ENCODE measurements around the gene RAP1A. TPM values are rescaled to one million over a fixed set of nuclear protein-coding genes. Genes with fewer than 3 reads are reported as not detected.

Gene RAP1A
- total RNA-seq, 4 donors from 2014 or later = 171 to 325 (median 216) TPM

DNA sequence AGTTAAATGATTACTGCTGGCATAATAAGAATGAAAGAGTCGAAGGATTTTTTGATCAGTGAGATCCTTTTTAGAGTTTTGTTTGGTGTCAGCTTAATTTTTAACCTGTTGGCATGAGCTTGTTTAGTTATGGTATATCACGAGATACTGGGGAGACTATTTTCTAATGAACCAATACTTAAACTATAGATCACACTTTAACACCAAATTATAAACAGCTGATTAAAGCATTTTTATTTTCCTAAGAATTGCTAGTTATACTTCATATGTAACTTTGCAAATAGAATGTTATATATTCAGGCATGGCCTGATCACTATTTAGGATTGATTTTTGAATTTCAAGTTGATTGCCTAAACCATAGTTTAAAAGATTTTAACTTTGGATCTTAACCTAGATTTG, 142.1 kb downstream of the RAP1A start:
- Histone ChIP-seq H3K4me3 (no peak overlapping the region), H3K27ac (replicated peaks in 1 of 4) (no peak overlapping the region), H3K36me3 (peaks cover 36 to 82% (median 63%) of the 10 kb centered on the region in 4 donors), H3K9me3 (no peaks in the 10 kb centered on the region), H3K27me3 (no peaks in the 10 kb centered on the region), H3K4me1 (peaks cover 8 to 20% (median 11%) of the 10 kb centered on the region in 4 donors)
- 90% methylated on average over 2 of the region's 2 CpGs for WGBS
- intact Hi-C loops (cut with DNase I) = loop anchor here (10.0 kb wide), 1 partner anchor 537 kb away; the partner anchor contains the start of gene CHI3L2
- DNase-seq (ENCODE audit: extremely low spot score) = no peak
- TF ChIP-seq EP300 (IDR thresholded peaks at IDR 0.05) = no peak
- TF ChIP-seq, protein P1, sequence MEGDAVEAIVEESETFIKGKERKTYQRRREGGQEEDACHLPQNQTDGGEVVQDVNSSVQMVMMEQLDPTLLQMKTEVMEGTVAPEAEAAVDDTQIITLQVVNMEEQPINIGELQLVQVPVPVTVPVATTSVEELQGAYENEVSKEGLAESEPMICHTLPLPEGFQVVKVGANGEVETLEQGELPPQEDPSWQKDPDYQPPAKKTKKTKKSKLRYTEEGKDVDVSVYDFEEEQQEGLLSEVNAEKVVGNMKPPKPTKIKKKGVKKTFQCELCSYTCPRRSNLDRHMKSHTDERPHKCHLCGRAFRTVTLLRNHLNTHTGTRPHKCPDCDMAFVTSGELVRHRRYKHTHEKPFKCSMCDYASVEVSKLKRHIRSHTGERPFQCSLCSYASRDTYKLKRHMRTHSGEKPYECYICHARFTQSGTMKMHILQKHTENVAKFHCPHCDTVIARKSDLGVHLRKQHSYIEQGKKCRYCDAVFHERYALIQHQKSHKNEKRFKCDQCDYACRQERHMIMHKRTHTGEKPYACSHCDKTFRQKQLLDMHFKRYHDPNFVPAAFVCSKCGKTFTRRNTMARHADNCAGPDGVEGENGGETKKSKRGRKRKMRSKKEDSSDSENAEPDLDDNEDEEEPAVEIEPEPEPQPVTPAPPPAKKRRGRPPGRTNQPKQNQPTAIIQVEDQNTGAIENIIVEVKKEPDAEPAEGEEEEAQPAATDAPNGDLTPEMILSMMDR (IDR thresholded peaks at IDR 0.05) = no peak
- TF ChIP-seq POLR2A (IDR thresholded peaks at IDR 0.05; ENCODE audit: low read depth) = no peak
- no peak for TF ChIP-seq POLR2AphosphoS5 (IDR thresholded peaks at IDR 0.05)

DNA sequence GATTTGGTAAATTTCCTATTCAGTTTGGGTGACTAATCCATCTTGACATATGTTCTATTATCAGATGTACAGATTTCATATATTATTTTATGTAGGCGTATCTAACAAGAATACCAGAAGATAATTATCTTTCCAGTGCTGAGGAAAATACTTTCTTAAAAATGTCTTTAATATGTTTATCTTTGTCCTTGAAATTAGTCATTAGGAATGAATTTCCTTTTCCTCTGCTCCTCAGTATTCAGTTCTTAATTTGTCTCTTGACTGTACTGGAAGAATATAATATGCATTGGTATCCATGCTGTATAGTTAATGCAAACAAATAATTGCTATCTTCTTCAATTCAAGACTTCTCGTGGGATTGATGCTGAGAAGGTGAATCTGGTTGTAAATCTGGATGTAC, 142.7 kb downstream of the RAP1A start:
- intact Hi-C loops (cut with DNase I) = loop anchor here (10.0 kb wide), 1 partner anchor 538 kb away; the partner anchor contains the start of gene CHI3L2
- H3K4me1 ChIP-seq = peaks cover 2 to 18% (median 6%) of the 10 kb centered on the region in 4 donors
- H3K9me3 ChIP-seq = no peaks in the 10 kb centered on the region
- H3K27ac ChIP-seq (replicated peaks in 1 of 4) = no peak overlapping the region
- 89% methylated on average over 2 of the region's 2 CpGs for WGBS
- peaks cover 36 to 86% (median 65%) of the 10 kb centered on the region in 4 donors for H3K36me3 ChIP-seq
- H3K4me3 ChIP-seq = no peak overlapping the region
- DNase-seq (ENCODE audit: extremely low spot score) = no peak
- TF ChIP-seq POLR2A (IDR thresholded peaks at IDR 0.05; ENCODE audit: low read depth) (no peak), POLR2AphosphoS5 (IDR thresholded peaks at IDR 0.05) (no peak)
- no peaks in the 10 kb centered on the region for H3K27me3 ChIP-seq

Small RNAs within 50 kb of the gene (small RNA-seq; reads per million reads assigned to genes)
- 0 to 0.58 (median 0.17) reads per million in 3 donors for gene INKA2
- gene RNU6-151P = 0 reads per million in 3 donors

Other genes starting within 250 kb of the RAP1A start
- 1 to 10 TPM in 3 of 4 donors, under 1 TPM in 1; 0.83 to 1.2 (median 1.2) TPM for gene OVGP1, start 192.1 kb upstream of the RAP1A start, total RNA-seq
- 10 to 100 TPM; 20.8 to 27.6 (median 25.7) TPM for gene WDR77, start 170.5 kb upstream of the RAP1A start, total RNA-seq
- gene ATP5PB, start 170.3 kb upstream of the RAP1A start, total RNA-seq = 100 to 1,000 TPM; 177 to 203 (median 192) TPM
- gene C1orf162, start 145.8 kb upstream of the RAP1A start, total RNA-seq = 10 to 100 TPM in 3 of 4 donors, 1 to 10 TPM in 1; 7.5 to 23.0 (median 12.2) TPM
- gene ADORA3, start 116.2 kb upstream of the RAP1A start, total RNA-seq = 10 to 100 TPM in 1 of 4 donors, 1 to 10 TPM in 3; 4.9 to 13.3 (median 5.1) TPM
- 1 to 10 TPM; 1.7 to 2.6 (median 2.3) TPM for gene TMIGD3, start 116.2 kb upstream of the RAP1A start, total RNA-seq
- gene INKA2, start 119.6 kb downstream of the RAP1A start, total RNA-seq = 10 to 100 TPM in 1 of 4 donors, 1 to 10 TPM in 3; 4.0 to 10.8 (median 8.5) TPM
- gene DDX20, start 136.1 kb downstream of the RAP1A start, total RNA-seq = 10 to 100 TPM in 3 of 4 donors, 1 to 10 TPM in 1; 9.5 to 19.9 (median 13.1) TPM

Data from esophagus muscularis mucosa (tissue), 4 donors.